H1 (cell line): ENCODE data around the gene FTHL17. TPM values are rescaled to one million over a fixed set of nuclear protein-coding genes. Genes with fewer than 3 reads are reported as not detected.

Experiments
- CTCF ChIA-PET: fragments of 300-600 bp; sonication (Branson Sonifier 250); formaldehyde crosslinking; loops from one replicate; lab custom pipeline; 2021; ENCODE audit not compliant: partially characterized antibody; lab: Charles Lee
- POLR2A ChIA-PET: fragments of 300-600 bp; sonication (Branson Sonifier 250); formaldehyde crosslinking; loops from one replicate; lab custom pipeline; 2021; ENCODE audit warnings: inconsistent platforms; ENCODE audit not compliant: partially characterized antibody; lab: Charles Lee
- DNase-seq, 2 experiments: peaks; one replicate each; pipeline versions ENCODE4 v3.0.0 to v3.0.0-alpha.2; 2010 to 2022; ENCODE audit warnings: low spot score in 2 of 2, low read depth in 1 of 2, mixed read lengths in 1 of 2
- FAIRE-seq: peaks from 2 replicates; lab custom pipeline; 2011; peaks lifted over from hg19 to GRCh38; lab: Jason Lieb, UNC
- H2AFZ ChIP-seq: 2 replicates; pipeline ENCODE4 v1.8.1; 2012; ENCODE audit warnings: low read length, inconsistent platforms
- H2AK5ac ChIP-seq: 2 replicates; pipeline ENCODE4 v1.6.1; 2013; ENCODE audit warnings: low read depth, low read length
- H2BK120ac ChIP-seq: replicated peaks from 2 replicates; pipeline ENCODE3; 2013; ENCODE audit warnings: low read depth, low read length, inconsistent platforms
- H2BK12ac ChIP-seq: 2 replicates; pipeline ENCODE4 v1.6.1; 2013; ENCODE audit warnings: low read depth, low read length
- H2BK15ac ChIP-seq: 2 replicates; pipeline ENCODE4 v1.6.1; 2013; ENCODE audit warnings: low read length
- H2BK20ac ChIP-seq: 2 replicates; pipeline ENCODE4 v1.6.1; 2013; ENCODE audit warnings: low read length
- H2BK5ac ChIP-seq: 2 replicates; pipeline ENCODE4 v1.6.1; 2013; ENCODE audit warnings: low read depth, low read length
- H3K14ac ChIP-seq: 2 replicates; pipeline ENCODE4 v1.6.1; 2013; ENCODE audit warnings: inconsistent platforms; ENCODE audit not compliant: insufficient read length
- H3K18ac ChIP-seq: 2 replicates; pipeline ENCODE4 v1.6.1; 2013; ENCODE audit warnings: low read length; ENCODE audit errors: extremely low read depth
- H3K23ac ChIP-seq: 2 replicates; pipeline ENCODE4 v1.6.1; 2013; ENCODE audit warnings: inconsistent platforms; ENCODE audit not compliant: insufficient read length
- H3K23me2 ChIP-seq: 2 replicates; pipeline ENCODE4 v1.6.1; 2013; ENCODE audit warnings: low read depth, low read length
- H3K27ac ChIP-seq: 2 replicates; pipeline ENCODE4 v1.6.1; 2011; ENCODE audit warnings: low read depth, low read length, inconsistent platforms
- H3K27me3 ChIP-seq, 4 experiments: replicated peaks in 1 of 4; 1 replicate in 1 of 4; 2 replicates in 3 of 4; pipeline versions ENCODE4 v1.6.1 to v1.8.1; 2011 to 2013; ENCODE audit warnings: low read length in 3 of 4, mild to moderate bottlenecking in 3 of 4, inconsistent platforms in 2 of 4, mixed read lengths in 2 of 4, moderate library complexity in 1 of 4; ENCODE audit not compliant: control insufficient read depth in 3 of 4, insufficient read depth in 3 of 4; ENCODE audit errors: extremely low read depth in 1 of 4
- H3K36me3 ChIP-seq, 4 experiments: 2 replicates each; pipeline versions ENCODE4 v1.6.1 to v1.8.1; 2011 to 2013; ENCODE audit warnings: mild to moderate bottlenecking in 4 of 4, low read length in 3 of 4, moderate library complexity in 2 of 4, control low read depth in 1 of 4, inconsistent platforms in 1 of 4; ENCODE audit not compliant: insufficient read depth in 4 of 4, control insufficient read depth in 2 of 4
- H3K4ac ChIP-seq: replicated peaks from 2 replicates; pipeline ENCODE3; 2013; ENCODE audit warnings: low read length, low read depth, mixed read lengths, inconsistent platforms; ENCODE audit not compliant: insufficient read length
- H3K4me1 ChIP-seq, 4 experiments: replicated peaks in 1 of 4; 1 replicate in 1 of 4; 2 replicates in 3 of 4; pipeline versions ENCODE4 v1.6.1 to v1.8.1; 2011 to 2013; ENCODE audit warnings: low read length in 3 of 4, inconsistent platforms in 2 of 4, mixed read lengths in 1 of 4; ENCODE audit not compliant: insufficient read depth in 4 of 4, control insufficient read depth in 3 of 4
- H3K4me2 ChIP-seq, 2 experiments: 2 replicates each; pipeline versions ENCODE4 v1.6.1 to v1.8.1; 2011 to 2013; ENCODE audit warnings: low read depth in 2 of 2, low read length in 2 of 2, control low read depth in 1 of 2, inconsistent platforms in 1 of 2, mild to moderate bottlenecking in 1 of 2; ENCODE audit not compliant: insufficient read depth in 1 of 2
- H3K4me3 ChIP-seq, 4 experiments: fragments of 200-600, 300-600 bp in 1 of 4; sonication (generic), shearing (Covaris generic), sonication (Bioruptor Twin) in 1 of 4; 2 replicates each; pipeline versions ENCODE4 v1.5.1 to v1.8.1; 2011 to 2016; ENCODE audit warnings: low read length in 4 of 4, low read depth in 3 of 4, control low read depth in 2 of 4, inconsistent platforms in 2 of 4, mild to moderate bottlenecking in 2 of 4, mixed read lengths in 1 of 4, moderate library complexity in 1 of 4; ENCODE audit not compliant: insufficient read depth in 2 of 4; ENCODE audit errors: extremely low read depth in 1 of 4
- H3K56ac ChIP-seq: replicated peaks from 2 replicates; pipeline ENCODE3; 2013; ENCODE audit warnings: low read depth, mild to moderate bottlenecking, mixed read lengths, low read length, inconsistent platforms; ENCODE audit not compliant: insufficient read length
- H3K79me1 ChIP-seq: 2 replicates; pipeline ENCODE4 v1.6.1; 2013; ENCODE audit warnings: low read depth, low read length, control low read depth
- H3K79me2 ChIP-seq, 2 experiments: 2 replicates each; pipeline versions ENCODE4 v1.6.1 to v1.8.1; 2012 to 2013; ENCODE audit warnings: low read length in 2 of 2, mild to moderate bottlenecking in 2 of 2, inconsistent platforms in 1 of 2; ENCODE audit not compliant: insufficient read depth in 2 of 2, control insufficient read depth in 1 of 2
- H3K9ac ChIP-seq, 4 experiments: replicated peaks in 1 of 4; 1 replicate in 1 of 4; 2 replicates in 3 of 4; pipeline versions ENCODE4 v1.6.1 to v1.8.1; 2011 to 2013; ENCODE audit warnings: low read depth in 3 of 4, low read length in 3 of 4, control low read depth in 2 of 4, mild to moderate bottlenecking in 2 of 4, moderate library complexity in 2 of 4, inconsistent platforms in 1 of 4; ENCODE audit errors: extremely low read depth in 1 of 4
- H3K9me3 ChIP-seq, 2 experiments: 2 replicates each; pipeline versions ENCODE4 v1.6.1 to v1.8.1; 2012 to 2013; ENCODE audit warnings: mild to moderate bottlenecking in 2 of 2, moderate library complexity in 2 of 2, control low read depth in 1 of 2, inconsistent platforms in 1 of 2, low read depth in 1 of 2, low read length in 1 of 2, mixed read lengths in 1 of 2; ENCODE audit not compliant: insufficient read depth in 2 of 2
- H4K20me1 ChIP-seq, 2 experiments: replicated peaks in 1 of 2; 2 replicates each; pipeline versions ENCODE3 to v1.8.1; 2011 to 2013; ENCODE audit warnings: inconsistent platforms in 2 of 2, low read length in 2 of 2, mild to moderate bottlenecking in 1 of 2; ENCODE audit not compliant: insufficient read depth in 2 of 2, control insufficient read depth in 1 of 2
- H4K5ac ChIP-seq: 2 replicates; pipeline ENCODE4 v1.6.1; 2013; ENCODE audit warnings: low read length, low read depth, mixed read lengths, inconsistent platforms; ENCODE audit not compliant: insufficient read length
- H4K8ac ChIP-seq: 2 replicates; pipeline ENCODE4 v1.8.0; 2013; ENCODE audit warnings: mild to moderate bottlenecking, moderate library complexity, low read length, inconsistent platforms; ENCODE audit not compliant: insufficient read depth; ENCODE audit errors: extremely low read depth
- H4K91ac ChIP-seq: replicated peaks from 2 replicates; pipeline ENCODE3; 2013; ENCODE audit warnings: low read length, mixed read lengths, inconsistent platforms; ENCODE audit not compliant: insufficient read length
- BACH1 ChIP-seq: IDR thresholded peaks from 2 replicates; pipeline ENCODE4 v1.6.1; 2012; ENCODE audit warnings: low read length, improper control_type of control experiment
- CEBPB ChIP-seq: IDR thresholded peaks from 2 replicates; pipeline ENCODE4 v1.6.1; 2012; ENCODE audit warnings: low read depth, low read length
- CREB1 ChIP-seq: IDR thresholded peaks from 2 replicates; pipeline ENCODE4 v1.6.1; 2012; ENCODE audit warnings: inconsistent platforms
- EGR1 ChIP-seq: IDR thresholded peaks from 2 replicates; pipeline ENCODE4 v1.6.1; 2011; ENCODE audit warnings: low read depth, low read length, borderline replicate concordance
- NRF1 ChIP-seq: IDR thresholded peaks from 2 replicates; pipeline ENCODE4 v1.6.1; 2011; ENCODE audit warnings: mild to moderate bottlenecking, low read depth, low read length, improper control_type of control experiment
- TCF12 ChIP-seq: IDR thresholded peaks from 2 replicates; pipeline ENCODE4 v1.6.1; 2011; ENCODE audit warnings: low read depth, mild to moderate bottlenecking, low read length
- YY1 ChIP-seq: IDR thresholded peaks from 2 replicates; pipeline ENCODE4 v1.6.1; 2011; ENCODE audit warnings: low read depth, mild to moderate bottlenecking, low read length
- WGBS, 2 experiments: shearing (Covaris generic) in 1 of 2; methylation state at CpG; one replicate each; pipeline versions ENCODE4 v1.1.6 to v1.1.7; 2013 to 2015; ENCODE audit warnings: low lambda C conversion rate in 2 of 2, mixed read lengths in 2 of 2, inconsistent platforms in 1 of 2, low coverage in 1 of 2, missing lambda C conversion rate in 1 of 2; ENCODE audit not compliant: insufficient replicate concordance in 2 of 2, insufficient coverage in 1 of 2, insufficient read length in 1 of 2; ENCODE audit errors: extremely low coverage in 1 of 2, missing lambda C conversion rate in 1 of 2; 5-methylcytosine and 5-hydroxymethylcytosine counted together
- polyA plus RNA-seq, 7 experiments: library from polyadenylated mRNA; depleted of rRNA in 3 of 7; stranded (reverse) in 5 of 7; unstranded in 2 of 7; fragments of >200 nt in 5 of 7; fragments of 200-250 nt in 2 of 7; gene quantifications; 1 replicate in 5 of 7; 2 replicates in 1 of 7; 4 replicates in 1 of 7; pipeline versions ENCODE4 v1.2.1 to v1.2.3, GENCODE V29; 2011 to 2013; ENCODE audit warnings: missing spikeins in 2 of 7, mixed read lengths in 2 of 7
- total RNA-seq: library from RNA; stranded (reverse); fragmentation: NEBNext Ultra II Directional; extraction: Animal tissue kit (Norgen Biotek cat#: 25700); gene quantifications from 2 replicates; pipeline ENCODE4 v1.2.1, GENCODE V29; 2021

The FTHL17 gene
- total and polyA plus RNA-seq, 2 of the 8 experiments (the other 6 are each of a cell fraction or from before 2014, with no cell fraction given) = not detected

- POLR2A ChIA-PET = no interaction called here
- H3K9me3 ChIP-seq = no peaks in the 10 kb centered on the region
Measured at GRCh38 chrX:31112226-31112999, 40.6 kb upstream of the FTHL17 start.

More at GRCh38 chrX:31112226-31112999, 40.6 kb upstream of the FTHL17 start:
- FAIRE-seq (no peak), DNase-seq (no peak)
- Histone ChIP-seq H3K23ac (no peak overlapping the region), H3K14ac (no peak overlapping the region), H3K4me2 (no peak overlapping the region), H3K4me1 (no peaks in the 10 kb centered on the region), H3K56ac (no peak overlapping the region), H2BK5ac (no peak overlapping the region), H3K27me3 (no peaks in the 10 kb centered on the region), H2BK20ac (no peak overlapping the region), H4K8ac (no peak overlapping the region), H2AFZ (no peak overlapping the region), H3K79me1 (no peaks in the 10 kb centered on the region), H3K9ac (no peak overlapping the region), H2BK15ac (no peak overlapping the region), H3K79me2 (no peaks in the 10 kb centered on the region), H4K91ac (no peak overlapping the region), H2BK120ac (no peak overlapping the region), H4K20me1 (no peaks in the 10 kb centered on the region), H4K5ac (no peak overlapping the region), H3K36me3 (no peaks in the 10 kb centered on the region), H3K4me3 (no peak overlapping the region), H2AK5ac (no peak overlapping the region), H3K4ac (no peak overlapping the region), H3K27ac (no peak overlapping the region), H3K23me2 (no peaks in the 10 kb centered on the region), H2BK12ac (no peak overlapping the region), H3K18ac (no peak overlapping the region)
- 83% methylated on average over 5 of the region's 5 CpGs; no CpG with 5 or more reads in 1 of the 2 experiments for WGBS, 2 experiments
- TF ChIP-seq CREB1 (no peak), CEBPB (no peak), YY1 (no peak), TCF12 (no peak), BACH1 (no peak), EGR1 (no peak), NRF1 (no peak)
- CTCF ChIA-PET = interaction anchor here (1.0 kb wide), 1 partner anchor 11 kb away, joined by 3 read pairs; no protein-coding TSS in a partner anchor
